ENCODE results near the gene REC8. TPM values are rescaled to one million over a fixed set of nuclear protein-coding genes. Genes with fewer than 3 reads are reported as not detected.

REC8 gene
- total and polyA plus RNA-seq, 4 donors = 2.3 to 4.7 (median 3.8) TPM

DNA sequence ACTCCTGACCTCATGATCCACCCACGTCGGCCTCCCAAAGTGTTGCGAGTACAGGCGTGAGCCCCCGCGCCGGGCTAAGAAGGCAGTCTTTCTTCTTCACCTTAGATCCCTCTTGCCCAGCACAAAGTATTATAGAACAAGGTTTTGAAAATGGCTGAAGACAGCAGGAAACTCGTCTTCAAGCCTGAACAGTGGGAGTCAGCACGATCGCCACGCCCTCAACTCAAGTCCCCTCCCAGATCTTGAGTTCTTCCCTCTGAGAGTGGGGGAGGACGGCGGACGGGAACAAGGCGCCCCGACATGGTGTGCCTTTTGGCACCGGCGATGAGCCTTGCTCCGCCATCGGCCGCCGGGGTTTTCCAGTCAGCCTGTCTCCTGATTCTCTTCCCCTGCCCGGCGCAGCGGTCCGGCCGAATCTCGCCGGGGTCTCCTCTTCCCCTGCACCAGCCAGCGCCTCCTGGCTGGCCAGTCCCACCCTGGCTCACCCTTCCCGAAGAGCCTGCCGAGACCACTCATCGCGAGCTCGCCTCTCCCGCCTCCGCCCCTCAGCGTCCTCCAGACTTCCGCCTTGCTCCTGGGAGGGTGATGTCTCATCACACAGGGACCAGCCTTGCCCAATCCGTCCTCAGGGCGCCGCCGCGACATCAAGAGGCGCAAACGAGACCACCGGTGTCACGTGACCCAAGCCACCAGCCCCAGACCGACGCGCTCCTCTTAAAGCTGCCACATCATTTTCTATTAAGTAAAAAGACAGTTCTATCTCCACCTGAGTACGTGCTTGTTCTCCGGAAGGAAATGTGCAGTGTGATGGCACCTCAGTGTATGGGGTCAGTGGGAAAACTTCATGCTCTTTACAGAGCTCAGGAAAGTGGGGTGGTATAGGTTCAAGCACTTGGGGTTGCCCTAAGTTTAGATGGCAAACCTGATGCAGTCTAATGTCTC, 41.3 kb downstream of the REC8 start, which contains the start of gene CHMP4A (continued):
- TF ChIP-seq YY1 (IDR thresholded peaks at IDR 0.05) (peak; percentile 90), TAF1 (conservative IDR thresholded peaks at IDR 0.05) (no peak), CTCF (IDR thresholded peaks at IDR 0.05; ENCODE audit: low read depth, low read length, missing input control) (no peak), RAD21 (IDR thresholded peaks at IDR 0.05) (peak in 1 of 2 donors; percentile 34), NR2F2 (IDR thresholded peaks at IDR 0.05) (no peak)

DNA sequence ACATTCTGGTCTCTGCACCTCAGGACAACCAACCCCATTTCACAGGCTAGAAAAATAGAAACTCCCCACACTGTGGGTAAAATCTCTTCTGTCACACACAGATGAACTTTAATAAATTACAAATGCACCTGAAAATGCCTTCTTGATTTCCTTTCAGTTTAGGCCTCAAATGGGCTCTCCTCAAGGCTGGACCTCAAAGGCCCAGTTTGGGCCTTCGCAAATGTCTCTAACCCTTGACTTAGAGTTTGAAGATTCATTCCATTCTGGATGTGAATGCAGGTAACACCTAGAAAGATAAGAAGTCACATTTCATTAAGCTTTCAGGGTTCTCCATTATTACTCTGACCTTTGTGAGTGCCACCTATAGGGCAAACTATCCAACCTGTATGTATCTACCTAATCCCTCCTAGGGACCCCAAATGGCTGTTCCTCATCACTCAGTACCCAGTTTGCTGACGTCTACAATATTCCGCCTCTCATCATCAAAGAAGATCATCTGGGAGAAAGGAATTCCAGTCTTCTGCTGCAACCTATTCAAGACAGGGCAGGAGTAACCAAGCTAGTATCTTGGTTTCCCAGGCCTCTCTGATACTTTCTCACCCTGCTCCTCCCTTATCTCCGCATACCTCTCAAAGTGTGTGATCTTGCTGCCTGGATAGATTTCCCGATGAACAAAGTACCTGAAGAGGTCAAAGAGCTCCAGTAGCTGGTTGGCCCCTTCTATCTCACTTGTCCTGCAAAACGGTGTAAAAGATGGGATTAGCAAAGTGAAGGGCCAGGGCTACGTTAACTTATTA, 42.2 kb downstream of the REC8 start:
- peaks cover 6 to 23% (median 16%) of the 10 kb centered on the region in 4 donors for H3K36me3 ChIP-seq (ENCODE audit: control insufficient read depth in 4 of 4, insufficient read depth in 3 of 4, low read depth in 1 of 4, low read length in 3 of 4)
- no peak for TF ChIP-seq YY1 (IDR thresholded peaks at IDR 0.05)

DNA sequence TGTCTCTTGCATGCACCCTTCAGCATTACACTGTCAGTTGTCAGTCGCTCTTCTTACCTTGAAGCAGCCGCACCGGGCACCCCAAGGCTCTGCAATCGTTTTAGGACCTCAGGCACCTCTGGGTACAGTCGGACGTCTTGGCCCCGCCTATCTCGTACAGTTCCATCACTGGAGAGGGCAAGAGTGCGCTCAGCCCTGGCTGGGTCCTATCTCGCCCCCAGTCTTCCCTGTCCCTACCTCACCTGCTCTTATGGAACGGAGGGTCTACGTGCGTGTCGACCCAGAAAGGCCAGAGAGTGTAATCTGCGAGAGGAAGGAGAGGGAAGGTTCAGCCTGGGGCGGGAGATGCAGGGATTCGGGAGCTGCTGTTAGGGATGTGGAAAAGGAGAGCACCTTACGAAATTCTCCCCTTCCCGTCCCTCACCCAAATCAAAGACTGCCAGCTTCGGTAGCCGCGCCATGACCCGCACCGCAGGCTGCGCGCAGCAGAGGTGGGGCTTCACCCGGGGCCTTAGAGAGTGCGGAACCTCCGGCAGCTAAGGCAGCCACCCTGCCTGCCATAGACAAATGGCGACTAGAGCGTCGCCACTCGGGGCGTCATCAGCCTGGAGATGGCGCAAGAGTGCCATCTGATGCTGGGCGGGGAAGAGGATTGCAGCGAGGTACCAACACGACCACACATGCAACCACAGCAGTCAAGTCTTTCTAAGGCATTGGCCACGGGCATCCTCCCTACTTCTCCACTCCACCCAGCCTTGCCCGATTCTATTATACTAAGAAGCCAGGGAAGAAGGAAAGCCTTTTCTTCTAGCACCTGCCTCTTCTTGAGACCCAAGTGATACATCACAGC, 43.8 kb downstream of the REC8 start, which contains the start of gene MDP1:
TSS of gene MDP1 (minus strand) at position 572 of the 850 bp plus-strand sequence. CDS start at position 461, 111 bp downstream.
- H3K27ac ChIP-seq (ENCODE audit: low read depth in 1 of 2, low read length in 2 of 2) = peak within 1 kb of the TSS; percentile 83 to 86
- peaks cover 0 to 8% (median 2%) of the 10 kb centered on the region in 4 donors for H3K36me3 ChIP-seq (ENCODE audit: control insufficient read depth in 4 of 4, insufficient read depth in 3 of 4, low read depth in 1 of 4, low read length in 3 of 4)
- H3K9ac ChIP-seq (ENCODE audit: low read depth in 1 of 2, low read length in 2 of 2) = peak within 1 kb of the TSS; percentile 73 to 80
- no peaks in the 10 kb centered on the region for H3K27me3 ChIP-seq (ENCODE audit: control insufficient read depth in 4 of 4, insufficient read depth in 4 of 4, low read length in 3 of 4)
- peak within 1 kb of the TSS; percentile 62 to 94 (median 93) for H3K4me3 ChIP-seq (ENCODE audit: low read depth in 1 of 3, low read length in 3 of 3)
- H3K4me1 ChIP-seq (ENCODE audit: control insufficient read depth in 4 of 4, insufficient read depth in 4 of 4, low read length in 3 of 4) = peaks cover 0 to 23% (median 8%) of the 10 kb centered on the region in 4 donors
- H3K9me3 ChIP-seq (ENCODE audit: control insufficient read depth in 4 of 4, low read length in 3 of 4) = no peaks in the 10 kb centered on the region
- DNase-seq (ENCODE audit: low spot score) = peak; percentile 82
- TF ChIP-seq YY1 (IDR thresholded peaks at IDR 0.05) = peak; percentile 97
- TF ChIP-seq TAF1 (conservative IDR thresholded peaks at IDR 0.05) = peak; percentile 62
- no peak for TF ChIP-seq MAX (IDR thresholded peaks at IDR 0.05)
- TF ChIP-seq, protein P1, sequence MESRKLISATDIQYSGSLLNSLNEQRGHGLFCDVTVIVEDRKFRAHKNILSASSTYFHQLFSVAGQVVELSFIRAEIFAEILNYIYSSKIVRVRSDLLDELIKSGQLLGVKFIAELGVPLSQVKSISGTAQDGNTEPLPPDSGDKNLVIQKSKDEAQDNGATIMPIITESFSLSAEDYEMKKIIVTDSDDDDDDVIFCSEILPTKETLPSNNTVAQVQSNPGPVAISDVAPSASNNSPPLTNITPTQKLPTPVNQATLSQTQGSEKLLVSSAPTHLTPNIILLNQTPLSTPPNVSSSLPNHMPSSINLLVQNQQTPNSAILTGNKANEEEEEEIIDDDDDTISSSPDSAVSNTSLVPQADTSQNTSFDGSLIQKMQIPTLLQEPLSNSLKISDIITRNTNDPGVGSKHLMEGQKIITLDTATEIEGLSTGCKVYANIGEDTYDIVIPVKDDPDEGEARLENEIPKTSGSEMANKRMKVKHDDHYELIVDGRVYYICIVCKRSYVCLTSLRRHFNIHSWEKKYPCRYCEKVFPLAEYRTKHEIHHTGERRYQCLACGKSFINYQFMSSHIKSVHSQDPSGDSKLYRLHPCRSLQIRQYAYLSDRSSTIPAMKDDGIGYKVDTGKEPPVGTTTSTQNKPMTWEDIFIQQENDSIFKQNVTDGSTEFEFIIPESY (IDR thresholded peaks at IDR 0.05) = no peak
- no peak for TF ChIP-seq JUND (IDR thresholded peaks at IDR 0.05)
- peak in 1 of 2 donors; percentile 60 for TF ChIP-seq GABPA (IDR thresholded peaks at IDR 0.05 in 1 of 2, conservative IDR thresholded peaks at IDR 0.05 in 1 of 2)
- TF ChIP-seq SP1 (IDR thresholded peaks at IDR 0.05) = peak; percentile 62
- peak; percentile 25 for TF ChIP-seq REST (IDR thresholded peaks at IDR 0.05)
- TF ChIP-seq CTCF (IDR thresholded peaks at IDR 0.05; ENCODE audit: low read depth, low read length, missing input control) = peak; percentile 29
- TF ChIP-seq RAD21 (IDR thresholded peaks at IDR 0.05) = peak; percentile 69 to 74
- no peak for TF ChIP-seq ATF3 (IDR thresholded peaks at IDR 0.05)
- peak; percentile 9 to 58 for TF ChIP-seq RXRA (IDR thresholded peaks at IDR 0.05)
- WGBS = under 1% methylated on average over 40 of the region's 40 CpGs

More for the DNA sequence above, 42.2 kb downstream of the REC8 start:
- Histone ChIP-seq H3K27ac (ENCODE audit: low read depth in 1 of 2, low read length in 2 of 2) (peak overlapping the region; percentile 90 to 91), H3K4me3 (ENCODE audit: low read depth in 1 of 3, low read length in 3 of 3) (no peak overlapping the region), H3K9ac (ENCODE audit: low read depth in 1 of 2, low read length in 2 of 2) (peak overlapping the region in 1 of 2 donors; percentile 26), H3K4me1 (ENCODE audit: control insufficient read depth in 4 of 4, insufficient read depth in 4 of 4, low read length in 3 of 4) (peaks cover 0 to 23% (median 8%) of the 10 kb centered on the region in 4 donors), H3K9me3 (ENCODE audit: control insufficient read depth in 4 of 4, low read length in 3 of 4) (no peaks in the 10 kb centered on the region), H3K27me3 (ENCODE audit: control insufficient read depth in 4 of 4, insufficient read depth in 4 of 4, low read length in 3 of 4) (no peaks in the 10 kb centered on the region)
- DNase-seq (ENCODE audit: low spot score) = no peak
- WGBS = 95% methylated on average over 7 of the region's 7 CpGs
